Neural cell (in vitro differentiated cells): ENCODE measurements around the gene HHATL. TPM values are rescaled to one million over a fixed set of nuclear protein-coding genes. Genes with fewer than 3 reads are reported as not detected.

Experiments used
- H2AFZ ChIP-seq: fragments of 200-600, 300-800 bp; sonication (generic), shearing (Covaris generic); 2 replicates; pipeline ENCODE4 v1.6.0; 2014; ENCODE audit warnings: low read depth, mild to moderate bottlenecking, antibody characterized with exemption, low read length, moderate library complexity
- H3F3A ChIP-seq: fragments of 200-600 bp; shearing (Covaris generic); 2 replicates; pipeline ENCODE4 v1.6.1; 2016; ENCODE audit warnings: mild to moderate bottlenecking, moderate library complexity, mixed read lengths, antibody characterized with exemption, low read length; ENCODE audit not compliant: insufficient read depth, poor library complexity, severe bottlenecking
- H3K27ac ChIP-seq: fragments of 200-600, 300-800 bp; sonication (generic), shearing (Covaris generic); 2 replicates; pipeline ENCODE4 v1.5.1; 2014; ENCODE audit warnings: mild to moderate bottlenecking, low read length, moderate library complexity
- H3K27me3 ChIP-seq: fragments of 300-800, 200-600 bp; sonication (generic), shearing (Covaris generic); 2 replicates; pipeline ENCODE4 v1.6.0; 2014; ENCODE audit warnings: mild to moderate bottlenecking, low read depth, low read length, moderate library complexity; ENCODE audit not compliant: insufficient read depth
- H3K36me3 ChIP-seq: fragments of 300-800, 200-600 bp; sonication (generic), shearing (Covaris generic); 2 replicates; pipeline ENCODE4 v1.5.1; 2014; ENCODE audit warnings: mild to moderate bottlenecking, antibody characterized with exemption, low read length, moderate library complexity; ENCODE audit not compliant: insufficient read depth
- H3K4me2 ChIP-seq: fragments of 300-800, 200-600 bp; sonication (generic), shearing (Covaris generic); 2 replicates; pipeline ENCODE4 v1.6.0; 2014; ENCODE audit warnings: mild to moderate bottlenecking, low read length
- H3K4me3 ChIP-seq: fragments of 300-800, 200-600 bp; sonication (generic), shearing (Covaris generic); 2 replicates; pipeline ENCODE4 v1.5.1; 2014; ENCODE audit warnings: mild to moderate bottlenecking, low read length, moderate library complexity
- H3K79me2 ChIP-seq: fragments of 200-600 bp; shearing (Covaris generic); replicated peaks from 2 replicates; pipeline ENCODE4 v1.6.0; 2014; ENCODE audit warnings: mild to moderate bottlenecking, low read length, moderate library complexity; ENCODE audit not compliant: insufficient read depth
- H3K9ac ChIP-seq: fragments of 300-800, 200-600 bp; sonication (generic), shearing (Covaris generic); 2 replicates; pipeline ENCODE4 v1.6.1; 2016; ENCODE audit warnings: mild to moderate bottlenecking, low read length, mixed read lengths
- H3K9me2 ChIP-seq: fragments of 200-600 bp; shearing (Covaris generic); 2 replicates; pipeline ENCODE4 v1.6.1; 2016; ENCODE audit warnings: mild to moderate bottlenecking, low read length, mixed read lengths; ENCODE audit not compliant: insufficient read depth
- H3K9me3 ChIP-seq: fragments of 200-600, 300-800 bp; sonication (generic), shearing (Covaris generic); 2 replicates; pipeline ENCODE4 v1.6.1; 2016; ENCODE audit warnings: mild to moderate bottlenecking, mixed run types, low read length, moderate library complexity, mixed read lengths
- H4K20me1 ChIP-seq: fragments of 200-600 bp; shearing (Covaris generic); 2 replicates; pipeline ENCODE4 v1.6.1; 2016; ENCODE audit warnings: mild to moderate bottlenecking, mixed run types; ENCODE audit not compliant: insufficient read depth
- CTCF ChIP-seq: fragments of 450-650 bp; IDR thresholded peaks from 2 replicates; pipeline ENCODE4 v1.5.1; 2014; ENCODE audit warnings: antibody characterized with exemption, mild to moderate bottlenecking, moderate library complexity; ENCODE audit not compliant: poor library complexity, severe bottlenecking
- EP300 ChIP-seq: fragments of 450-650 bp; conservative IDR thresholded peaks from 2 replicates; pipeline ENCODE4 v1.6.1; 2014; ENCODE audit warnings: antibody characterized with exemption, mild to moderate bottlenecking, moderate library complexity; ENCODE audit not compliant: poor library complexity, severe bottlenecking
- EZH2 ChIP-seq: fragments of 200-600, 300-800 bp; shearing (Covaris generic), sonication (generic); IDR thresholded peaks from 2 replicates; pipeline ENCODE4 v1.6.1; 2014; ENCODE audit warnings: antibody characterized with exemption, low read length, borderline replicate concordance, mild to moderate bottlenecking; ENCODE audit not compliant: insufficient read depth, poor library complexity, severe bottlenecking
- MXI1 ChIP-seq: fragments of 450-650 bp; conservative IDR thresholded peaks from 2 replicates; pipeline ENCODE4 v1.6.1; 2014; ENCODE audit warnings: antibody characterized with exemption, mild to moderate bottlenecking; ENCODE audit not compliant: poor library complexity, severe bottlenecking
- POLR2AphosphoS5 ChIP-seq: IDR thresholded peaks from 2 replicates; pipeline ENCODE4 v1.6.1; 2012
- RAD21 ChIP-seq: fragments of 450-650 bp; conservative IDR thresholded peaks from 2 replicates; pipeline ENCODE4 v1.6.1; 2014; ENCODE audit warnings: antibody characterized with exemption, mild to moderate bottlenecking, moderate library complexity
- REST ChIP-seq: IDR thresholded peaks from 2 replicates; pipeline ENCODE4 v1.6.1; 2012; ENCODE audit warnings: borderline replicate concordance
- SMC3 ChIP-seq: fragments of 450-650 bp; conservative IDR thresholded peaks from 2 replicates; pipeline ENCODE4 v1.6.1; 2014; ENCODE audit warnings: antibody characterized with exemption, mild to moderate bottlenecking, moderate library complexity; ENCODE audit not compliant: poor library complexity
- TAF1 ChIP-seq: IDR thresholded peaks from 2 replicates; pipeline ENCODE4 v1.6.1; 2012; ENCODE audit warnings: low read depth
- polyA plus RNA-seq: library from polyadenylated mRNA; depleted of rRNA; stranded (reverse); fragments of >200 nt; gene quantifications from 2 replicates; pipeline ENCODE4 v1.2.3, GENCODE V29; 2014

Gene HHATL
- polyA plus RNA-seq, 1 donor from 2014 or later: not detected

GRCh38 chr3:42729404-42730145 lies 27.0 kb upstream of the HHATL start:
- Histone ChIP-seq H3K27ac (no peak overlapping the region), H4K20me1 (no peaks in the 10 kb centered on the region), H3K36me3 (no peaks in the 10 kb centered on the region), H3K79me2 (no peaks in the 10 kb centered on the region), H3K9me3 (no peaks in the 10 kb centered on the region), H3K9ac (no peak overlapping the region), H2AFZ (no peak overlapping the region), H3K4me3 (no peak overlapping the region), H3K9me2 (no peaks in the 10 kb centered on the region), H3K27me3 (no peaks in the 10 kb centered on the region), H3K4me2 (no peak overlapping the region), H3F3A (no peaks in the 10 kb centered on the region)
- no peak for TF ChIP-seq EZH2
- TF ChIP-seq RAD21: no peak
- TF ChIP-seq SMC3: no peak
- TF ChIP-seq POLR2AphosphoS5: no peak
- TF ChIP-seq REST: no peak
- TF ChIP-seq EP300: no peak
- TF ChIP-seq MXI1: no peak
- no peak for TF ChIP-seq TAF1
- no peak for TF ChIP-seq CTCF

GRCh38 chr3:42728668-42729364 lies 26.2 kb upstream of the HHATL start:
- Histone ChIP-seq H4K20me1 (no peaks in the 10 kb centered on the region), H3F3A (no peaks in the 10 kb centered on the region), H3K79me2 (no peaks in the 10 kb centered on the region), H3K36me3 (no peaks in the 10 kb centered on the region), H2AFZ (no peak overlapping the region), H3K9me3 (no peaks in the 10 kb centered on the region), H3K27me3 (no peaks in the 10 kb centered on the region), H3K27ac (no peak overlapping the region), H3K9ac (no peak overlapping the region), H3K9me2 (no peaks in the 10 kb centered on the region), H3K4me2 (no peak overlapping the region), H3K4me3 (no peak overlapping the region)
- TF ChIP-seq POLR2AphosphoS5 (no peak), REST (no peak), EP300 (no peak), SMC3 (no peak), CTCF (no peak), MXI1 (no peak), TAF1 (no peak), EZH2 (no peak), RAD21 (no peak)
